Urinary bladder (tissue), 4 donors: Measurements from ENCODE around the gene PGAP2. TPM values are rescaled to one million over a fixed set of nuclear protein-coding genes. Genes with fewer than 3 reads are reported as not detected.
A peak's percentile ranks its signal among the peaks of the same experiment; 100 is the strongest.
"Not testable (repeated sequence)": the region's sequence is repeated elsewhere in the genome, so short reads cannot be mapped to it uniquely, and the experiment has no call there.

ENCODE experiments used
- DNase-seq: peaks from one replicate; pipeline ENCODE4 v3.0.0-alpha.2; 2015; ENCODE audit errors: extremely low spot score
- H3K27ac ChIP-seq: one replicate; pipeline ENCODE4 v1.5.1; 2013; ENCODE audit warnings: low read depth, mild to moderate bottlenecking, moderate library complexity
- H3K36me3 ChIP-seq: one replicate; pipeline ENCODE4 v1.6.1; 2013; ENCODE audit warnings: mild to moderate bottlenecking, moderate library complexity; ENCODE audit not compliant: insufficient read depth
- H3K4me1 ChIP-seq: one replicate; pipeline ENCODE4 v1.6.1; 2013; ENCODE audit warnings: mild to moderate bottlenecking, moderate library complexity; ENCODE audit not compliant: insufficient read depth
- H3K4me3 ChIP-seq: one replicate; pipeline ENCODE4 v1.5.1; 2013; ENCODE audit warnings: low read depth, low read length
- WGBS: extraction: QIAGEN DNeasy Blood & Tissue Kit; methylation state at CpG from one replicate; pipeline ENCODE4 v1.1.7; 2013; 5-methylcytosine and 5-hydroxymethylcytosine counted together
- polyA plus RNA-seq: library from polyadenylated mRNA; stranded (reverse); fragments of 200-250 nt; gene quantifications from one replicate; pipeline ENCODE4 v1.2.3, GENCODE V29; 2013
- small RNA-seq: library from RNA; depleted of rRNA; stranded (forward); fragments of <200 nt; gene quantifications from one replicate; pipeline ENCODE3, GENCODE V24; 2014
- total RNA-seq: library from RNA; depleted of rRNA; stranded (reverse); fragments of >200 nt; gene quantifications from one replicate; pipeline ENCODE4 v1.2.3, GENCODE V29; 2014
- donor health status: healthy with polysubstance abuse.
- donor health status: healthy.

PGAP2 gene
- total and polyA plus RNA-seq, 2 donors, result 12.7 to 15.3 TPM

GRCh38 chr11:3860898-3861393, 52.6 kb downstream of the PGAP2 start:
- H3K36me3 ChIP-seq, H3K4me3 ChIP-seq, DNase-seq, H3K27ac ChIP-seq, H3K4me1 ChIP-seq: not testable (repeated sequence)
- 81% methylated on average over 4 of the region's 4 CpGs for WGBS

DNA sequence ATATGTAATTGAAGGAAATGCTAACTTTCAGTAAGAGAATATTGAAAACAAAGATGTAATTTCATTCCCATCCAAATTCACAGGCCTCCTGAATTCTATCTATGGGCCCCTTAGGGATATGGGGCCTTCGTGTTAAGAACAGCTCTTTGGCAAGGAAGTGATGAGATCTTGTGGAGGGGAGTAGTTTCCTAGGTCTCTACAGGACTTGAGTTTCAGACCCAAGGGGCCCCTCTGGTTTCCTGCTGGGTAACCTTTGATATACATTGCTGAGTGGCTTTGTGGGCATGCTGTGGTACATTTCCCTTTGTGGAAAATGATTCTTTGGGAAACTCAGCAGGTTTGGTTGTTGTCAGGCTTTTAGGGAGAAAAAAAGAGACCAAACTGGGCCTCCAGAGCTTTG, 53.3 kb downstream of the PGAP2 start:
- peaks cover 5% of the 10 kb centered on the region for H3K4me1 ChIP-seq
- no peak overlapping the region for H3K4me3 ChIP-seq
- WGBS, result 38% methylated on average over 1 of the region's 1 CpG

DNA sequence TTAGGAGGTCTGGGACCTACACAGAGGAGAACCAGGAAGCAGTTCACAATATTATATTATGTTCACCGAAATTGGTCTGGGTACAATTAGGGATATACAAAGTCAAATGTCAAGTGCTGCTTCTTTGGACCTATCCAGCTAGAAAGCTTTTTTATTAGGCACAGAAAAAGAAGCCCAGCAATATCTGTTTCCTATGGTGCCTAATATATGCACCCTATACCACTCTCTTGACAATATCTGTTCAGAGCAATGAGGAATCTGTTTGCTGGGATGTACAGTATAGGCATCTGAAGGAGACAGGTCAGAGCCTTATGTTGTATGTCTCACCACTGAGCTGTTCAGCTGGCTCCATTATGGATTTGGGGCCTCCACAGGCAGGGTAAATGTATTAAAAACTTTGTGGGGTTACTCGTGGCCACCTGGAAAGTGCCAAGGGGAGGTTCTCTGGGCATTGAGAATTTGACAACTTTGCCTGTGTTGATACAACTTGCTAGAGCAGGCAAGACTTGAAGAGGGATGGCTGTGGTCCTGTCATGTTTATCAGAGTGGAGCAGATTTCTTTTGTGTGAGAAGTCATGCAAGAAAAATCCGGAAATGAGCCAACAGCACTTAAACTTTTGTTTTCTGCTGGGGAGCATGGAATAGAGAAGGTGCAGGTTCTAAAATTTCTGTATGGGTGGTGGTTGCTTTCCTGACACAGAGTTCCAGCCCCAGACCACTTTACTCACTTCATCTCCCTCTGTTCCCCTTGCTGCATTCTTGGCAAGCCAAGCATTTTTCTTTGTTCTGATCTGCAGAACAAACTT, 57.2 kb downstream of the PGAP2 start:
- Histone ChIP-seq H3K4me1 (no peaks in the 10 kb centered on the region), H3K27ac (no peak overlapping the region), H3K36me3 (no peaks in the 10 kb centered on the region), H3K4me3 (no peak overlapping the region)
- 33% methylated on average over 3 of the region's 3 CpGs for whole genome bisulfite sequencing
- DNase-seq, result peak; percentile 35

More for the DNA sequence above, 53.3 kb downstream of the PGAP2 start:
- Histone ChIP-seq H3K27ac (no peak overlapping the region), H3K36me3 (no peaks in the 10 kb centered on the region)
- DNase-seq, result no peak

DNA sequence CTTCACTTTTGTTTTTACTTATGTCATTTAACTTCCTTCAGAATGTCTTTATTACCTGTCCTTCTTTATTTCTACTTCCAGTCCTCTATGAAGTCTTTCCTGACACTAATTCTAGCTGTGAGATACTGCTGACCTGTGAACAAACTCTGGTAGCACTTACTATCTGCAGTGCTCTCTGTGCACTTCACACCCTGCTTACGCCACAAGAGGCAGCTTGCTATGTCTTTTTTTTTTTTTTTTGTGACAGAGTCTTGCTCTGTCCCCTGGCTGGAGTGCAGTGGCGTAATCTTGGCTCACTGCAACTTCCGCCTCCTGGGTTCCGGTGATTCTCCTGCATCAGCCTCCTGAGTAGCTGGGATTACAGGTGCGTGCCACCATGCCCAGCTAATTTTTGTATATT, 57.8 kb downstream of the PGAP2 start:
- no peak overlapping the region for H3K27ac ChIP-seq
- no peaks in the 10 kb centered on the region for H3K4me1 ChIP-seq
- H3K36me3 ChIP-seq, result no peaks in the 10 kb centered on the region
- no peak overlapping the region for H3K4me3 ChIP-seq
- 80% methylated on average over 5 of the region's 5 CpGs for WGBS
- DNase-seq, result no peak

DNA sequence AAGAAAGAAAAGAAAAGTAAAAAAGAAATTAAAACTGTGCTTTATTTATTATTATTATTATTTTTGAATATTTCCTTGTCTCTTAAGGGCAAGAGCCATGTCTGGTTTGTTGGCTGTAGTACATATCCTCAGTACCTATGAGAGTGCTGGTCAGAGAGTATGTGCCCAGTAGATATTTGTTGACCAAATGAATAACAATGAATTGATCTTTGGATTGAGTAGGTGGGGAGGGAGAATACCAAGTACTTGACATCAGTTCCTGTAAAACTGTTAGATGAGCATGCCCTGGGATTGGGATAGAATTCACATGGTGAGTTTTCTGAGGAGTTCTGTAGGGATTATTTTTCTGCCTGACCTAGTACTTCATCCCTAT, 58.5 kb downstream of the PGAP2 start:
- Histone ChIP-seq H3K4me3 (no peak overlapping the region), H3K4me1 (no peaks in the 10 kb centered on the region), H3K27ac (no peak overlapping the region), H3K36me3 (no peaks in the 10 kb centered on the region)
- no peak for DNase-seq

- Histone ChIP-seq H3K4me3 (no peak overlapping the region), H3K4me1 (no peaks in the 10 kb centered on the region), H3K27ac (no peak overlapping the region), H3K36me3 (no peaks in the 10 kb centered on the region)
- WGBS, result 32% methylated on average over 6 of the region's 6 CpGs
- no peak for DNase-seq
Measured at GRCh38 chr11:3867209-3868091, 59.1 kb downstream of the PGAP2 start.

DNA sequence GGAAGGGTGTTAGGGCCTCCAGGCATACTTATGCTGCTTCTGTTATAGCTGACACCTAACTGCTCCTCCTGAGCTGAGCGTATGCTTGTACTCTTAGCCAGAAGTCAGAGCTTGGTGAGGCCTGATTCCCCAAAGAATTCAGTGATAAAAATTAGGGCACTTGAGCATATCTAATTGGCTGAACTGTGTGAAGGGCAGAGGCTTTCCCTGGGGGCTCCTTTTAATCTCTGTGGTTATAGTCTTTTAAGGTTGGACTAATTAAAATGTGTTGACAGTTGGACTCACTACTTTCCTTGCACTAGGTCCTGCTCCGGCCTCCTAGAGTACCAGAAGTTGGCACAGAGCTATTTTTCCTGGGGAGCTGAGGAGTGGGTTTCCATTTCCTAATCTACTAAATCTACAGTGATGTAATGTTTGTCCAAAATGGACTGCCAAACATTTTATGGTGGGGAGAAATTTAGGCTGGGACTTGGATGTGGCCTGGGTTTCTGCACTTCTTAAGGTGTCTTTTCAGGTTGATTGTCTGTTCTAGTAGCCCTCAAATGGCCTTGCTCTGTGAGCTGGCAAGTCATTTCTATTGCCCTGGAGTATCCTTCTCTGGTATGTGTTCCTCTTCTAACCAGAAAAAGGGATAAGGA, 65.5 kb downstream of the PGAP2 start:
- WGBS, result 89% methylated on average over 2 of the region's 2 CpGs
- Histone ChIP-seq H3K4me1 (peaks cover 2% of the 10 kb centered on the region), H3K36me3 (no peaks in the 10 kb centered on the region), H3K27ac (no peak overlapping the region), H3K4me3 (no peak overlapping the region)
- DNase-seq, result no peak

Small RNA genes within 50 kb of the gene (small RNA-seq; reads per million reads assigned to genes)
- gene RNU7-50P, result not detected

Other genes starting within 250 kb of the PGAP2 start
- not detected for gene ART5, start 166.6 kb upstream of the PGAP2 start, total RNA-seq
- 0.67 TPM for gene ART5, start 166.6 kb upstream of the PGAP2 start, polyA plus RNA-seq
- not detected for gene ART1, start 163.4 kb upstream of the PGAP2 start, total RNA-seq
- not detected for gene ART1, start 163.4 kb upstream of the PGAP2 start, polyA plus RNA-seq
- gene CHRNA10, start 137.2 kb upstream of the PGAP2 start, total RNA-seq, result 0.48 TPM
- 0.68 TPM for gene CHRNA10, start 137.2 kb upstream of the PGAP2 start, polyA plus RNA-seq
- gene NUP98, start 11.0 kb upstream of the PGAP2 start, total RNA-seq, result 105 TPM
- gene NUP98, start 11.0 kb upstream of the PGAP2 start, polyA plus RNA-seq, result 41.8 TPM
- gene RHOG, start 32.4 kb downstream of the PGAP2 start, total RNA-seq, result 4.9 TPM
- 85.0 TPM for gene RHOG, start 32.4 kb downstream of the PGAP2 start, polyA plus RNA-seq
- 41.8 TPM for gene STIM1, start 47.1 kb downstream of the PGAP2 start, total RNA-seq
- 61.0 TPM for gene STIM1, start 47.1 kb downstream of the PGAP2 start, polyA plus RNA-seq